K562 (cell line): Measurements from ENCODE around the gene CLDND2. TPM values are rescaled to one million over a fixed set of nuclear protein-coding genes. Genes with fewer than 3 reads are reported as not detected.
A peak's percentile ranks its signal among the peaks of the same experiment; 100 is the strongest.

Source experiments
- ATF1 ChIP-seq, 2 experiments: fragments of 450-650 bp in 1 of 2; IDR thresholded peaks; 2 replicates each; pipeline ENCODE4 v1.6.1; 2016; ENCODE audit warnings: missing compliant biosample characterization in 1 of 2, missing genetic modification characterization in 1 of 2
- C11orf30 ChIP-seq: fragments of 450-650 bp; IDR thresholded peaks from 2 replicates; pipeline ENCODE4 v1.6.1; 2016; ENCODE audit warnings: low read depth, mild to moderate bottlenecking
- CCAR2 ChIP-seq: fragments of 200-400 bp; formaldehyde crosslinking; IDR thresholded peaks from 2 replicates; pipeline ENCODE4 v1.6.1; 2017; ENCODE audit warnings: mild to moderate bottlenecking, low read depth, low read length
- EP400 ChIP-seq: fragments of 450-650 bp; IDR thresholded peaks from 2 replicates; pipeline ENCODE4 v1.6.1; 2017; ENCODE audit warnings: antibody characterized with exemption, mild to moderate bottlenecking, moderate library complexity
- HCFC1 ChIP-seq: IDR thresholded peaks from 2 replicates; pipeline ENCODE4 v1.6.1; 2012; ENCODE audit warnings: low read depth, low read length, improper control_type of control experiment
- HNRNPLL ChIP-seq: fragments of 200-400 bp; formaldehyde crosslinking; IDR thresholded peaks from 2 replicates; pipeline ENCODE4 v1.6.1; 2017; ENCODE audit warnings: low read length, low read depth, mild to moderate bottlenecking; ENCODE audit not compliant: poor library complexity, severe bottlenecking
- MAFF ChIP-seq: IDR thresholded peaks from 2 replicates; pipeline ENCODE4 v1.6.1; 2012; ENCODE audit warnings: low read length, improper control_type of control experiment
- MXI1 ChIP-seq: IDR thresholded peaks from 2 replicates; pipeline ENCODE4 v1.6.1; 2011; ENCODE audit warnings: low read depth, mild to moderate bottlenecking, improper control_type of control experiment, low read length
- MYC ChIP-seq, 2 experiments: fragments of 250-450 bp in 1 of 2; sonication (Bioruptor Pico) in 1 of 2; IDR thresholded peaks; 2 replicates each; pipeline versions ENCODE4 v1.5.1 to v1.6.1; 2012 to 2021; ENCODE audit warnings: low read depth in 2 of 2, borderline replicate concordance in 1 of 2, improper control_type of control experiment in 1 of 2, low read length in 1 of 2, mild to moderate bottlenecking in 1 of 2, moderate library complexity in 1 of 2
- NR2C1 ChIP-seq, 2 experiments: fragments of 450-650 bp; IDR thresholded peaks; 2 replicates each; pipeline ENCODE4 v1.6.1; 2017; ENCODE audit warnings: mild to moderate bottlenecking in 2 of 2, antibody characterized with exemption in 1 of 2, inconsistent platforms in 1 of 2, missing compliant biosample characterization in 1 of 2, missing genetic modification characterization in 1 of 2
- NR2C2 ChIP-seq, 2 experiments: fragments of 200-800 bp in 1 of 2; sonication (Bioruptor generic) in 1 of 2; sonication (generic) in 1 of 2; formaldehyde crosslinking in 1 of 2; IDR thresholded peaks; 2 replicates each; pipeline versions ENCODE4 v1.6.1 to v1.8.0; 2016 to 2022; ENCODE audit warnings: mild to moderate bottlenecking in 1 of 2, missing compliant biosample characterization in 1 of 2, missing genetic modification characterization in 1 of 2, missing genetic modification reagents in 1 of 2
- NRF1 ChIP-seq, 2 experiments: fragments of 450-650 bp; IDR thresholded peaks in 1 of 2; conservative IDR thresholded peaks in 1 of 2; 2 replicates each; pipeline ENCODE4 v1.6.1; 2014; ENCODE audit warnings: mild to moderate bottlenecking in 2 of 2
- PHF8 ChIP-seq: fragments of 200-600 bp; sonication (generic); IDR thresholded peaks from 2 replicates; pipeline ENCODE4 v1.6.1; 2012; ENCODE audit warnings: mixed run types, mild to moderate bottlenecking, inconsistent platforms, low read length, moderate library complexity, borderline replicate concordance
- TBL1XR1 ChIP-seq, 2 experiments: IDR thresholded peaks; 2 replicates each; pipeline ENCODE4 v1.6.1; 2012; ENCODE audit warnings: improper control_type of control experiment in 2 of 2, low read length in 2 of 2, mild to moderate bottlenecking in 1 of 2
- polyA plus RNA-seq, 8 experiments: library from polyadenylated mRNA; depleted of rRNA in 4 of 8; stranded (reverse) in 5 of 8; unstranded in 3 of 8; fragments of >200 nt; fragmentation: Nextera tagmentation in 2 of 8; fragmentation: Illumina TruSeq in 1 of 8; extraction: Ambion mirVana in 2 of 8; extraction: Trizol in 1 of 8; gene quantifications; 2 replicates each; pipeline versions ENCODE4 v1.2.1 to v1.2.3, GENCODE V29; 2011 to 2014; ENCODE audit warnings: inconsistent platforms in 1 of 8, missing spikeins in 1 of 8
- total RNA-seq, 7 experiments: library from RNA; depleted of rRNA in 6 of 7; stranded (reverse); fragments of >200 nt in 6 of 7; fragmentation: Illumina TruSeq in 2 of 7; extraction: Trizol in 2 of 7; gene quantifications; 2 replicates each; pipeline versions ENCODE4 v1.2.1 to v1.2.3, GENCODE V29; 2011 to 2021; ENCODE audit warnings: low replicate concordance in 1 of 7
- TF ChIP-seq, protein P1 (sequence below): fragments of 450-650 bp; IDR thresholded peaks from 2 replicates; pipeline ENCODE4 v1.6.1; 2018; ENCODE audit not compliant: partially characterized antibody
- TF ChIP-seq, protein P2 (sequence below): fragments of 250-450 bp; sonication (Bioruptor Pico); IDR thresholded peaks from 2 replicates; pipeline ENCODE4 v1.5.0; 2021

The CLDND2 gene
- total and polyA plus RNA-seq, 9 of the 15 experiments (the other 6 are each of a cell fraction or from before 2014, with no cell fraction given) = 0.45 to 4.0 (median 1.2) TPM; not detected in 3

DNA sequence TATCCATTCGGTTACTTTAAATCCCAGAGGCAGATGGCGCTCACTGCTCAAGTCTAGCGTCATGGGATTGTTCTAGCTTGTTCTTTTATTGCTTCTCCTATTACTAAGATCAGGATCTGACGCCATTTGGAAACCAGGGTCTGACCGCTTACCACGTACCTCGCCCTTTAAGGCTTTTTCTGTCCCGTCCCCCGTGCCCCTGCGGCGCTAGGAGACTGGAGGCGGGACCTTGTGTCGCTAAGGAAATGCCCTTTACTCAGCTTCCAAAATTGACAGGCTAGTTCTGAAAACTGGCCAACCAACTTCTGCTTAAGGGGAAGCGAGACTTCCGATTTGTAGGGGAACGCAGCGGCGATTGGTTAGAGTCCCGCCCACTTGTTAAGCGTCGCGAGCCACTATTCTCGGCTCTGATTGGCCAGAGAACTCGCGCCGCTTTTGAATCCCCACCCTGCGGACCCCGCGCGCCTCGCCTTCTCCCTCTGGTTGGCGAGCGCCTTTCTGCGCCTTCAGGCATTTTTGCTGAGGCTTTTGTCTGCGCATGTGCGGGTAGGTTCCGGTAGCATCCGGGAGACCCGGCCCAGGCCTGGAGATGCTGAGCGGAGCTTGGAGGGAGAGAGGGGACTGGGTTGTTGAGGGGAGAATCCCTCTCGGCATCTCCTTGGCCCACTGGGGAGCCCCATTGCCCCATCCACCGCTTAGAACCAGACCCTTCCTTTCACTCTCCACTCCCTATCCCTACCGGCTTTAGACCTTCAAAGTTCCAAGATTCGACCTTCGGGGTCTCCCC, 25.4 kb upstream of the CLDND2 start (continued):
- TF ChIP-seq, protein P1, sequence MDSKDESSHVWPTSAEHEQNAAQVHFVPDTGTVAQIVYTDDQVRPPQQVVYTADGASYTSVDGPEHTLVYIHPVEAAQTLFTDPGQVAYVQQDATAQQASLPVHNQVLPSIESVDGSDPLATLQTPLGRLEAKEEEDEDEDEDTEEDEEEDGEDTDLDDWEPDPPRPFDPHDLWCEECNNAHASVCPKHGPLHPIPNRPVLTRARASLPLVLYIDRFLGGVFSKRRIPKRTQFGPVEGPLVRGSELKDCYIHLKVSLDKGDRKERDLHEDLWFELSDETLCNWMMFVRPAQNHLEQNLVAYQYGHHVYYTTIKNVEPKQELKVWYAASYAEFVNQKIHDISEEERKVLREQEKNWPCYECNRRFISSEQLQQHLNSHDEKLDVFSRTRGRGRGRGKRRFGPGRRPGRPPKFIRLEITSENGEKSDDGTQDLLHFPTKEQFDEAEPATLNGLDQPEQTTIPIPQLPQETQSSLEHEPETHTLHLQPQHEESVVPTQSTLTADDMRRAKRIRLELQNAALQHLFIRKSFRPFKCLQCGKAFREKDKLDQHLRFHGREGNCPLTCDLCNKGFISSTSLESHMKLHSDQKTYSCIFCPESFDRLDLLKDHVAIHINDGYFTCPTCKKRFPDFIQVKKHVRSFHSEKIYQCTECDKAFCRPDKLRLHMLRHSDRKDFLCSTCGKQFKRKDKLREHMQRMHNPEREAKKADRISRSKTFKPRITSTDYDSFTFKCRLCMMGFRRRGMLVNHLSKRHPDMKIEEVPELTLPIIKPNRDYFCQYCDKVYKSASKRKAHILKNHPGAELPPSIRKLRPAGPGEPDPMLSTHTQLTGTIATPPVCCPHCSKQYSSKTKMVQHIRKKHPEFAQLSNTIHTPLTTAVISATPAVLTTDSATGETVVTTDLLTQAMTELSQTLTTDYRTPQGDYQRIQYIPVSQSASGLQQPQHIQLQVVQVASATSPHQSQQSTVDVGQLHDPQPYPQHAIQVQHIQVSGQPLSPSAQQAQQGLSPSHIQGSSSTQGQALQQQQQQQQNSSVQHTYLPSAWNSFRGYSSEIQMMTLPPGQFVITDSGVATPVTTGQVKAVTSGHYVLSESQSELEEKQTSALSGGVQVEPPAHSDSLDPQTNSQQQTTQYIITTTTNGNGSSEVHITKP = peak; percentile 42
- TF ChIP-seq NR2C2 (CRISPR knock-in tag; IDR thresholded peaks at IDR 0.05) (no peak), NR2C2 (tag; IDR thresholded peaks at IDR 0.05) (peak; percentile 79; the same call in 1 of the 2 replicates), ATF1 (CRISPR knock-in tag; IDR thresholded peaks at IDR 0.05) (no peak), ATF1 (tag; IDR thresholded peaks at IDR 0.05) (peak; percentile 90), C11orf30 (peak; percentile 82; the same call in 1 of the 2 replicates), MAFF (no peak), HCFC1 (0 out of 2 replicates have a peak, but pooled peaks have one; percentile 36), TBL1XR1 (IDR thresholded peaks at IDR 0.05; ENCODE audit: low read length in 2 of 2) (no peak), CCAR2 (no peak), MXI1 (peak; percentile 93), PHF8 (peak; percentile 51; the same call in 1 of the 2 replicates), NRF1 (conservative IDR thresholded peaks at IDR 0.05 in 1 of 2, IDR thresholded peaks at IDR 0.05 in 1 of 2) (peak; percentile 97), NR2C1 (IDR thresholded peaks at IDR 0.05) (peak; percentile 14; the same call in 1 of the 2 replicates), NR2C1 (tag; IDR thresholded peaks at IDR 0.05) (no peak), HNRNPLL (peak; percentile 58), MYC (IDR thresholded peaks at IDR 0.05; ENCODE audit: low read depth, low read length) (peak; percentile 73; the same call in 1 of the 2 replicates), MYC (CRISPR knock-in tag; IDR thresholded peaks at IDR 0.05; ENCODE audit: borderline replicate concordance, low read depth) (no peak), EP400 (peak; percentile 58)
- TF ChIP-seq, protein P2, sequence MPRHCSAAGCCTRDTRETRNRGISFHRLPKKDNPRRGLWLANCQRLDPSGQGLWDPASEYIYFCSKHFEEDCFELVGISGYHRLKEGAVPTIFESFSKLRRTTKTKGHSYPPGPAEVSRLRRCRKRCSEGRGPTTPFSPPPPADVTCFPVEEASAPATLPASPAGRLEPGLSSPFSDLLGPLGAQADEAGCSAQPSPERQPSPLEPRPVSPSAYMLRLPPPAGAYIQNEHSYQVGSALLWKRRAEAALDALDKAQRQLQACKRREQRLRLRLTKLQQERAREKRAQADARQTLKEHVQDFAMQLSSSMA = no peak
